ENCODE measurements around the gene DGAT2. TPM values are rescaled to one million over a fixed set of nuclear protein-coding genes. Genes with fewer than 3 reads are reported as not detected.

DGAT2 gene
- total RNA-seq, 1 experiment from 2014 or later, result 1.6 TPM

GRCh38 chr11:75725547-75726320, 42.8 kb upstream of the DGAT2 start (continued):
- TF ChIP-seq ZNF281 (CRISPR knock-in tag; IDR thresholded peaks at IDR 0.05), result no peak

GRCh38 chr11:75728992-75729391, 39.6 kb upstream of the DGAT2 start:
- Mint-ChIP-seq H3K4me3 (no peak overlapping the region), H3K27me3 (ENCODE audit: low read depth) (no peaks in the 10 kb centered on the region; the same call in 1 of the 2 replicates), H3K36me3 (no peaks in the 10 kb centered on the region), H3K4me1 (0 out of 2 replicates have a peak, but pooled peaks cover 2% of the 10 kb centered on the region), H3K27ac (no peak overlapping the region), H3K9me3 (no peaks in the 10 kb centered on the region)
- ATAC-seq, result no peak
- ChIA-PET CTCF (interaction anchor here (1.5 kb wide), 1 partner anchor 23 kb away, joined by 4 read pairs; no protein-coding TSS in a partner anchor), POLR2A (interaction anchor here (0.6 kb wide), 1 partner anchor 283 kb away, joined by 3 read pairs; no protein-coding TSS in a partner anchor)
- TF ChIP-seq ETV6 (CRISPR knock-in tag; IDR thresholded peaks at IDR 0.05), result no peak
- TF ChIP-seq E2F1 (CRISPR knock-in tag; IDR thresholded peaks at IDR 0.05), result no peak
- no peak for TF ChIP-seq PREB (CRISPR knock-in tag; IDR thresholded peaks at IDR 0.05; ENCODE audit: borderline replicate concordance)
- no peak for TF ChIP-seq MAX (CRISPR knock-in tag; IDR thresholded peaks at IDR 0.05)
- no peak for TF ChIP-seq TCF7 (CRISPR knock-in tag; IDR thresholded peaks at IDR 0.05; ENCODE audit: low read depth)
- no peak for TF ChIP-seq HMGA2 (CRISPR knock-in tag; IDR thresholded peaks at IDR 0.05)
- no peak for TF ChIP-seq ARID4B (CRISPR knock-in tag; IDR thresholded peaks at IDR 0.05; ENCODE audit: borderline replicate concordance)
- no peak for TF ChIP-seq ATF1 (CRISPR knock-in tag; IDR thresholded peaks at IDR 0.05)
- TF ChIP-seq E2F4 (CRISPR knock-in tag; IDR thresholded peaks at IDR 0.05; ENCODE audit: borderline replicate concordance, low read depth), result no peak
- TF ChIP-seq CBFB (CRISPR knock-in tag; IDR thresholded peaks at IDR 0.05; ENCODE audit: low read depth), result no peak
- no peak for TF ChIP-seq GTF2I (CRISPR knock-in tag; conservative IDR thresholded peaks at IDR 0.05)
- TF ChIP-seq AFF4 (CRISPR knock-in tag; IDR thresholded peaks at IDR 0.05; ENCODE audit: borderline replicate concordance), result no peak
- DNase-seq (ENCODE audit: low spot score), result no peak

All from WTC11 (cell line).